ENCODE results near the gene KAZN. TPM values are rescaled to one million over a fixed set of nuclear protein-coding genes. Genes with fewer than 3 reads are reported as not detected.
A peak's percentile ranks its signal among the peaks of the same experiment; 100 is the strongest.

The KAZN gene
- total RNA-seq, 1 donor from 2014 or later, result 37.2 TPM

- no peak for DNase-seq (ENCODE audit: low spot score)
- intact Hi-C loops (cut with DNase I), result no loop called here
- ATAC-seq, result no peak
These were observed 222.0 kb downstream of the KAZN start for GRCh38 chr1:14820295-14821085.

- intact Hi-C loops (cut with DNase I), result no loop called here
- ATAC-seq (no peak), DNase-seq (ENCODE audit: low spot score) (no peak)
These were observed 224.0 kb downstream of the KAZN start for GRCh38 chr1:14822493-14822892.

- DNase-seq (ENCODE audit: low spot score) (no peak), ATAC-seq (no peak)
- intact Hi-C loops (cut with DNase I), result no loop called here
These were observed 224.5 kb downstream of the KAZN start for GRCh38 chr1:14822996-14823395.

GRCh38 chr1:14824314-14824915 lies 225.9 kb downstream of the KAZN start:
- ATAC-seq, result no peak
- no peak for DNase-seq (ENCODE audit: low spot score)
- intact Hi-C loops (cut with DNase I), result no loop called here

- ATAC-seq (no peak), DNase-seq (ENCODE audit: low spot score) (no peak)
- intact Hi-C loops (cut with DNase I), result no loop called here
These were observed 226.9 kb downstream of the KAZN start for GRCh38 chr1:14825396-14825795.

GRCh38 chr1:14826172-14826636 lies 227.7 kb downstream of the KAZN start:
- no peak for DNase-seq (ENCODE audit: low spot score)
- intact Hi-C loops (cut with DNase I), result no loop called here
- peak; percentile 70 for ATAC-seq

GRCh38 chr1:14826731-14827326 lies 228.3 kb downstream of the KAZN start:
- intact Hi-C loops (cut with DNase I), result no loop called here
- no peak for ATAC-seq
- no peak for DNase-seq (ENCODE audit: low spot score)

- intact Hi-C loops (cut with DNase I), result no loop called here
- ATAC-seq (no peak), DNase-seq (ENCODE audit: low spot score) (no peak)
These were observed 229.4 kb downstream of the KAZN start for GRCh38 chr1:14827870-14828269.

GRCh38 chr1:14828665-14829064 lies 230.2 kb downstream of the KAZN start:
- ATAC-seq (no peak), DNase-seq (ENCODE audit: low spot score) (no peak)
- intact Hi-C loops (cut with DNase I), result no loop called here

GRCh38 chr1:14835725-14836124 lies 237.2 kb downstream of the KAZN start:
- intact Hi-C loops (cut with DNase I), result no loop called here
- ATAC-seq, result peak; percentile 34
- DNase-seq (ENCODE audit: low spot score), result no peak

- intact Hi-C loops (cut with DNase I), result no loop called here
- ATAC-seq, result no peak
- no peak for DNase-seq (ENCODE audit: low spot score)
These were observed 238.1 kb downstream of the KAZN start for GRCh38 chr1:14836426-14837140.

- DNase-seq (ENCODE audit: low spot score) (no peak), ATAC-seq (no peak)
- intact Hi-C loops (cut with DNase I), result no loop called here
These were observed 241.9 kb downstream of the KAZN start for GRCh38 chr1:14840374-14840773.

- intact Hi-C loops (cut with DNase I), result no loop called here
- no peak for DNase-seq (ENCODE audit: low spot score)
These were observed 243.0 kb downstream of the KAZN start for GRCh38 chr1:14841456-14841855.

GRCh38 chr1:14841951-14842350 lies 243.5 kb downstream of the KAZN start:
- ATAC-seq, result no peak
- intact Hi-C loops (cut with DNase I), result no loop called here
- DNase-seq (ENCODE audit: low spot score), result no peak

More at GRCh38 chr1:14841456-14841855, 243.0 kb downstream of the KAZN start:
- ATAC-seq, result no peak

GRCh38 chr1:14842361-14842760 lies 243.9 kb downstream of the KAZN start:
- intact Hi-C loops (cut with DNase I), result no loop called here
- DNase-seq (ENCODE audit: low spot score) (no peak), ATAC-seq (no peak)

- no peak for ATAC-seq
- DNase-seq (ENCODE audit: low spot score), result no peak
- intact Hi-C loops (cut with DNase I), result no loop called here
These were observed 244.4 kb downstream of the KAZN start for GRCh38 chr1:14842891-14843290.

- DNase-seq (ENCODE audit: low spot score), result no peak
- ATAC-seq, result no peak
- intact Hi-C loops (cut with DNase I), result no loop called here
These were observed 245.0 kb downstream of the KAZN start for GRCh38 chr1:14843525-14843924.

- intact Hi-C loops (cut with DNase I), result no loop called here
- DNase-seq (ENCODE audit: low spot score) (no peak), ATAC-seq (no peak)
These were observed 245.9 kb downstream of the KAZN start for GRCh38 chr1:14844356-14844755.

- intact Hi-C loops (cut with DNase I), result no loop called here
- DNase-seq (ENCODE audit: low spot score), result no peak
- ATAC-seq, result no peak
These were observed 246.6 kb downstream of the KAZN start for GRCh38 chr1:14844923-14845617.

Measured in sciatic nerve (tissue), 2 donors.